ENCODE measurements around the gene CTNNA1.

GRCh38 chr5:138961729-138962128 is 208.5 kb downstream of the CTNNA1 start:
- TF ChIP-seq POLR2A (IDR thresholded peaks at IDR 0.05) (no peak), CTCF (IDR thresholded peaks at IDR 0.05) (no peak)

Measured in lower leg skin (tissue), 3 donors.